HCEC 1CT (cell line): Measurements from ENCODE around the gene WHRN.
A peak's percentile ranks its signal among the peaks of the same experiment; 100 is the strongest.

Source experiments
- DNase-seq: peaks from one replicate; pipeline ENCODE4 v3.0.0-alpha.2; 2017

The WHRN gene

GRCh38 chr9:114414346-114414745 is 90.9 kb downstream of the WHRN start:
- no peak for DNase-seq

- no peak for DNase-seq
Observed at GRCh38 chr9:114413861-114414301, 91.4 kb downstream of the WHRN start.

GRCh38 chr9:114412048-114412683 is 93.1 kb downstream of the WHRN start:
- no peak for DNase-seq

- no peak for DNase-seq
Observed at GRCh38 chr9:114411452-114411851, 93.8 kb downstream of the WHRN start.

GRCh38 chr9:114410910-114411309 is 94.4 kb downstream of the WHRN start:
- DNase-seq, result no peak

- no peak for DNase-seq
Observed at GRCh38 chr9:114409842-114410241, 95.4 kb downstream of the WHRN start.

- DNase-seq, result peak; percentile 22
Observed at GRCh38 chr9:114409103-114409780, 96.0 kb downstream of the WHRN start.

GRCh38 chr9:114408645-114409044 is 96.6 kb downstream of the WHRN start:
- no peak for DNase-seq

- no peak for DNase-seq
Observed at GRCh38 chr9:114407889-114408288, 97.4 kb downstream of the WHRN start.

GRCh38 chr9:114406441-114406840 is 98.8 kb downstream of the WHRN start:
- no peak for DNase-seq

GRCh38 chr9:114405294-114406034 is 99.8 kb downstream of the WHRN start:
- DNase-seq, result peak; percentile 65

GRCh38 chr9:114404531-114404930 is 100.7 kb downstream of the WHRN start:
- DNase-seq, result no peak

GRCh38 chr9:114403153-114403756 is 102.0 kb downstream of the WHRN start:
- no peak for DNase-seq

GRCh38 chr9:114401344-114401743 is 103.9 kb downstream of the WHRN start:
- DNase-seq, result no peak

GRCh38 chr9:114400772-114401171 is 104.5 kb downstream of the WHRN start:
- DNase-seq, result no peak

- no peak for DNase-seq
Observed at GRCh38 chr9:114400219-114400618, 105.1 kb downstream of the WHRN start.

GRCh38 chr9:114399381-114399780 is 105.9 kb downstream of the WHRN start:
- no peak for DNase-seq

- DNase-seq, result peak; percentile 87
Observed at GRCh38 chr9:114397848-114398605, 107.2 kb downstream of the WHRN start.

GRCh38 chr9:114397219-114397847 is 107.9 kb downstream of the WHRN start:
- DNase-seq, result no peak

GRCh38 chr9:114396558-114397218 is 108.6 kb downstream of the WHRN start:
- DNase-seq, result no peak

GRCh38 chr9:114395768-114396167 is 109.5 kb downstream of the WHRN start:
- no peak for DNase-seq

- no peak for DNase-seq
Observed at GRCh38 chr9:114395334-114395617, 110.0 kb downstream of the WHRN start.
